Activated CD4-positive, alpha-beta T cell treated with anti-CD3 and anti-CD28 coated beads for 1 hour (primary cell): ENCODE measurements around the gene ADAMTS2.
"Not testable (repeated sequence)": the region's sequence is repeated elsewhere in the genome, so short reads cannot be mapped to it uniquely, and the experiment has no call there.

Experiments
- DNase-seq: peaks from one replicate; pipeline ENCODE4 v3.0.0-alpha.2; 2020

ADAMTS2 gene

DNA sequence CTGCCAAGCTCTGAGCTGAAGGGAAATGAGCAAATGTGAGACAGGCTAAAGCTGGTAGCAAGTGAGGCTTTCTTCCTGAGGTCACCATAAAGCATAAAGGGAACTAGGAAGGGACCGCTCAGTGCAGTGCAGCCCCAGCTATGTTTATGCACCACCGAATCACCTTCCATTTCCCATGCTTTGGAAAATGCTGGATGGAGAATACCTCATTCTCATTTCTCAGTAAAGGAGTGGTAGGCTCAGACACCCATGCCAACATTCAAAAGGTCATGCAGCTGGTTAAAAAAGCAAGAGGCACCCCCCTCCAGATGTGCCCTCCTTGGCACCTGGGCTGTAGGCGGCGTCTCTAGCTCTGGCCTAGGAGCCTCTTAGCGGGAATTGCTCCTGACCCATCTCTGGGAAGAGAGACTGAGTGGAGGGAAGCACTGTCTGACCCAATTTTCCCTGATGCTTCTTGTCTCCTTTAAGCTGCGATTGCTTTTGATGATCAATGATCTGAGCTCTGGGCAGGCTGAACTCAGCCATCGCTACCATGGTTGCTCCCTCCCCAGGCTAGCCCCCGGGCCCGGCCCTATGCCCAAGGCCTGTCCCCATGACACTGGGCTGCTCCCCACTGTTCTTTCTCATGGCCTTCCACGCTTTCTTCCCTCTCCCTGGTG is 226.4 kb downstream of the ADAMTS2 start:
- no peak for DNase-seq

DNA sequence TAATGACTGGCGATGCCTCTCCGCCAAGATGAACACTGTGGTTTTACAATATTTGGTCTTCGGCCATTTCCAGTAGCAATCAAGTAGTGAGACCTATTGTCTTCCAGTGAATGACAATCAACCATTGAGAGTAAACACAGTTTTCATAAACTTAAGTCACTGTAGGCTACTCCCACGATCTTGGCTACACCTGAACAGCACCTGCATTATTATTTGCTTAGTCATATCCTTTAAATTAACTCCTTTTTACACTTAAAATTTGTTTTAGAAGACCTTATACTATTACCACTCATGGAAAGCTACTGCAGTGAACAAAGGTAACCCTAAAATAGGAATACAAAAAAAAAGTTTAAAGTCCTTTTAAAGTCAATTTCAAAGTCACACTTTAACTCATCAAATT is 226.9 kb downstream of the ADAMTS2 start:
- DNase-seq: no peak

- no peak for DNase-seq
Measured at GRCh38 chr5:179115845-179116524, 229.3 kb downstream of the ADAMTS2 start.

DNA sequence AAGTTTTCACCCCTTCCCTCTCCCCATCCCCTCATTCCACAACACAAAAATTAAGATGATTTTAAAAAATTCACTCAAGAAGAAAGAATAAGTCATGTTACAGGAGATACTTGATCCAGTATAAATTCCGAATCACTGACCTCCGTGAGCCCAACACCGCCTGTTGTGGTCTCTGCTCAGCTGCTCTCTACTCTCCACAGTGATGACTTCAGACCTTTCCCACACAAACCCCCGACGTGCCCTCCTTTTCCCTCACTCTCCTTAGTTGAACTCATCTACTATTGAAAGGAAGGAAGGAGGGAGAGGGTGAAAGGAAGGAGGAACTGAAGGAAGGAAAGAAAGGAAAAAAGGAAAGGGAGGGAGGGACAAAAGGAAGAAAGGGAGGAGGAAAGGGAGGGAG is 230.0 kb downstream of the ADAMTS2 start:
- no peak for DNase-seq

DNA sequence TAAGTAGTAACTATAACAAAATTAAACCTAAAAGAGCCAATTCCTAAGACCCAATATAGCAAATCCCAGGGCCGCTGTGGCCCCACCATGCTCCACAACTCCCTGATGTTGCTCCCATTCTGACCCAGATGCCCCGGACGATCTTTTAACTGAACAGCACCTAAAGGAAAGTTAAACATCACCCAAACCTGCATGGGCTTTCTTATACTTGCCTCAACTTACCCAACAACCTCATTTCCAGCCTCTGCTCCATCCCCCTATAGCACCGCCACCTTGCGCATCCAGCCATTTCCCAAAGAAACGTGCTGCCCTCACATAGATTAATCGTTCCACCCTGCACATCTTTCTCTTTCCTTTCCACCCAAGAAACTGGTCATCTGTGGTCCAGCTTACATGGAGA is 230.5 kb downstream of the ADAMTS2 start:
- DNase-seq: no peak

- no peak for DNase-seq
Measured at GRCh38 chr5:179113945-179114641, 231.2 kb downstream of the ADAMTS2 start.

- DNase-seq: no peak
Measured at GRCh38 chr5:179113143-179113530, 232.1 kb downstream of the ADAMTS2 start.

GRCh38 chr5:179112469-179113142 is 232.7 kb downstream of the ADAMTS2 start:
- no peak for DNase-seq

GRCh38 chr5:179111267-179112207 is 233.7 kb downstream of the ADAMTS2 start:
- DNase-seq: no peak

- DNase-seq: no peak
Measured at GRCh38 chr5:179110528-179110927, 234.7 kb downstream of the ADAMTS2 start.

DNA sequence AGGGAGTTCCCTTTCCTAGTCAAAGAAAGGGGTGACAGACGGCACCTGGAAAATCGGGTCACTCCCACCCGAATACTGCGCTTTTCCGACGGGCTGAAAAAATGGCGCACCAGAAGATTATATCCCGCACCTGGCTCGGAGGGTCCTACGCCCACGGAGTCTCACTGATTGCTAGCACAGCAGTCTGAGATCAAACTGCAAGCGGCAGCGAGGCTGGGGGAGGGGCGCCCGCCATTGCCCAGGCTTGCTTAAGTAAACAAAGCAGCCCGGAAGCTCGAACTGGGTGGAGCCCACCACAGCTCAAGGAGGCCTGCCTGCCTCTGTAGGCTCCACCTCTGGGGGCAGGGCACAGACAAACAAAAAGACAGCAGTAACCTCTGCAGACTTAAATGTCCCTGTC is 244.0 kb downstream of the ADAMTS2 start:
- not testable (repeated sequence) for DNase-seq

- DNase-seq: no peak
Measured at GRCh38 chr5:179089502-179089901, 255.8 kb downstream of the ADAMTS2 start.

DNA sequence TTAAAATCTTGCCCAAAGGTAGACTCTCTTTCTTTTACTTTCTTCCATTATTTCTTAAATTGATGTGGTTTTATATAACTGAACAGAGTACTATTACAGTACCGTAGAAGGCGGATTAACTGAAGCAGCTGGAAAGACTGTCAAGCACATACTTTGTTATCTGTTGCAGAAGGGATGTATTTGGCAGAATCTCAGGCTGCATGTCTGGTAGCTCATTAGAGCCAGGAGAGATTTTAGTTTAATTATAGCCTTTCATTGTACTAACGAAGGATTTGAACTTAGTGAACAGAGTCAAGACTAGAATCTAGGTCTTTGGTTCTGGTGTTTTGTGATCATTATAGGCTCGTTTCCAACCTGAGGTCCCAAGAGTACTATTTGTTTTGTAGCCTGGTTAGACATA is 264.5 kb downstream of the ADAMTS2 start:
- DNase-seq: no peak

- DNase-seq: no peak
Measured at GRCh38 chr5:179079165-179079987, 265.9 kb downstream of the ADAMTS2 start.

- DNase-seq: no peak
Measured at GRCh38 chr5:179065703-179066102, 279.6 kb downstream of the ADAMTS2 start.

DNA sequence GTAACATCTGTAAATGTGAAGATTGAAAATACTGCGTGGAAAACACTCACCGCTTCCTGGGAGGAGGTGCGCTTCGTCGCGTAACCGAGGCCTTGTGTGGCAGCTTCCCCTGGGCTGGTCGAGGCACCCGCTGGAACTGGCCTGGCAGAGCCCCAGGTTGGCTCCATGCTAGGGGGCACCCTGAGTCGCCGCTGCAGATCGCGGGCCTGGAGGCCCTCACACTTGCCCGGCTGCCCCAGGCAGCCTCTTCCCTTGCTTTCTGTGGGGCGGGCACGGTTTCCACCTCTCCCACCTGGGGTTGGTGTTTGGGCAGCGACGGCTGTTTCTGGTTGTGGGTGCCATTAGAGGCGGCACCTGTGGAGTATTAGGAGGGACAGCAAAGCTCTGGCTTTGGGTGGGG is 284.2 kb downstream of the ADAMTS2 start:
- DNase-seq: no peak
